Rectal smooth muscle tissue (tissue), 1 donor: Measurements from ENCODE around the gene FOXC2.

ENCODE experiments used
- H3K27ac ChIP-seq: one replicate; pipeline ENCODE4 v1.7.0; 2013; ENCODE audit warnings: low read depth, low read length, inconsistent platforms
- H3K27me3 ChIP-seq: one replicate; pipeline ENCODE4 v1.7.0; 2013; ENCODE audit warnings: low read length; ENCODE audit not compliant: control insufficient read depth, insufficient read depth
- H3K36me3 ChIP-seq: one replicate; pipeline ENCODE4 v1.7.0; 2013; ENCODE audit warnings: low read length; ENCODE audit not compliant: control insufficient read depth, insufficient read depth
- H3K4me1 ChIP-seq: one replicate; pipeline ENCODE4 v1.7.0; 2013; ENCODE audit warnings: low read length; ENCODE audit not compliant: control insufficient read depth, insufficient read depth
- H3K4me3 ChIP-seq: one replicate; pipeline ENCODE4 v1.7.0; 2013; ENCODE audit warnings: low read length
- H3K9ac ChIP-seq: one replicate; pipeline ENCODE4 v1.7.0; 2013; ENCODE audit warnings: low read length

Gene FOXC2

DNA sequence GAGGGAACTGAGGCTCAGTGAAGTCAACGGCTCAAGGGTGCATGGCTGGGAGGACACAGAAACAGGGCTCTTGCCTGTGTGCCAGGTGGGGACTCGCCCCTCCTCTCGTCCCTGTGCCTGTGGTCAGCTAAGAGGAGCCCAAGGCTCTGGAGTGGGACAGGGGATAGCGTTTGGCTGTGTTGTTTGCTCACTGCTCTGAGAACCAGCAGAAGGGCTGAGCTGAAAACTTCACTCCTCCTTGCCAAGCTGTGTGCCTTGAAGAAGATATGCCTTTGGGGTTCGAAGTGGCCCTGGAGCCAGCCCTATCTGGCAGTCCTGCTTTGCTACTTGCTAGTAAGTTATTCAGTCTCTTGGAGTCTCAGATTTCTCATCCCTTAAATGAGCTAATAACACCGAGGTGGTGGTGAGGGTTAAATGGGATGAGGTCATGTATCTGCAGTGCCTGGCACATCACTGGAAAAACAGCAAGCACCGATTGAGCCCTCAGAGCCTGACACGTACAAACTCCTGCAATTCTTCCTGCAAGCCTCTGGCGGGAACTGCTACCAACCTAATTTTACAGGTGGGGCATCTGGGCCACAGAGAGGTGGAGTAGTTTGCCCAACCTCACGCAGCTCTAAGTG, 29.5 kb downstream of the FOXC2 start:
- H3K4me1 ChIP-seq: no peaks in the 10 kb centered on the region
- H3K4me3 ChIP-seq: no peak overlapping the region
- peaks cover 23% of the 10 kb centered on the region for H3K27me3 ChIP-seq
- no peaks in the 10 kb centered on the region for H3K36me3 ChIP-seq
- H3K9ac ChIP-seq: no peak overlapping the region
- no peak overlapping the region for H3K27ac ChIP-seq

DNA sequence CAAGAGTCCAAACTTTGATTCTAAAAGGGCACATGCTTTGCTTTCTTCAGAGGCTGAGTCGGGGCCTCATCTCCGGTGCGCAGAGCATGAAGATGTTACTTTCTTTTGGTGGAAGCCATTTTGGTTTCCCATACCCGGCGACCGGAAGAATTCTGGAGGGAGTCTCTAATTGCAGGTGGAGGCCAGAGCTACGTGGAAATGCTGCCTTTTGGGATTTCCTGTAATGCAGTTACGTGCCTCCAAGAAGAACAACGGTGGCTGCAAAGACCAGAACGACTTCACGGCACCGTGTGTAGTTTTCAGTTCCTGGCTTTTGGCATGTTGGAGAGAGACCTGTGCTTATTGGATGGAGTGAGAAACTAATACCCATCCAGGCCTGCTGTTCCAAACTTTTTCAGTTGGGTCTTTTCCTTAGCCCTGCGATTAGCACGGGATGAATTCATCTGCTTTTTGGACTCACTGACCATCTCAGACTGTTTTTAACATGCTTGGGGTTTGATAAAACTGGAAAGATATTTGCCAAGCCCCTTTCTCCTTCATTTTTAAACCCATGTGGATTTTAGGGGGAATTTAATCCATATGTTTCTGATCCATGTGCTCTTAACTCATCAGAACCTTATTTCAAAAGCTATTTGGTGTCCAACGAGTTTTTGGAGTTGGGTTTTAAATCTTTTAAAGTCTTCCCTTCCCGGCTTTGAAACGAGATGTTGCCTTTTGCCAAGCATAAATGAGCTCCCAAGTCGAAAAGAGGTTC, 30.7 kb downstream of the FOXC2 start:
- H3K27ac ChIP-seq: no peak overlapping the region
- peaks cover 23% of the 10 kb centered on the region for H3K27me3 ChIP-seq
- H3K36me3 ChIP-seq: no peaks in the 10 kb centered on the region
- H3K4me1 ChIP-seq: no peaks in the 10 kb centered on the region
- no peak overlapping the region for H3K9ac ChIP-seq
- no peak overlapping the region for H3K4me3 ChIP-seq

DNA sequence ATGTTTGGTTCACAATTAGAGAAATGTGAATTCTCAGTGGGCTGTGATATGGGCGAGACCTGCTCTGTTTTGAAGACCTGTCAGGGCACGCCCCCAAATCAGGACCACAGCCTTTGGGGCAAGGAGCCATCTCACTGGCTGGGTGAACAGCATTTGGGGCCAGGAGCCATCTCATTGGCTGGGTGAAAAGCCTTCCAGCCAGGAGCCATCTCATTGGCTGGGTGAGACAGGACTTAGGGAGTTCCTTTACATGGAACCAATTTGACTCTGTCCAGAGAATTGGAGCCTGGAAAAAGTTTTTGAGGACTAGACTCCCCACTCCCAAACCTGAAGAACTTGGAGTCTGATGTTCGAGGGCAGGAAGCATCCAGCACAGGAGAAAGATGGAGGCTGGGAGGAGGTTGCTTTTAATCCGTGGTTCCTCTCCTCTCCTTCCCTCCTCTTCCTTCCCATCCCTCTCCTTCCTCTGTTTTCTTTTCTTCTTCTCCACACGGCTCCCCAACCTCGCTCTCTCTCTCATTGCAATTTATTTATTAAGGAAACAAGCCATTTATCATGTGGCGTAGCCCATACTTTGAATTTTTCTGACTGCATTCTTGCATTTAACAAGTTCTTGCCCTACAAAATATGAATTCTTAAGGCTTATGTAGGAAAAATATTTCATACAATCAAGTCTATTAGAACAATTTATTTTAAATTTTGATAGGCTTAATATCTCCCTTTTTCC, 31.4 kb downstream of the FOXC2 start:
- Histone ChIP-seq H3K27ac (no peak overlapping the region), H3K4me1 (no peaks in the 10 kb centered on the region), H3K36me3 (no peaks in the 10 kb centered on the region), H3K4me3 (no peak overlapping the region), H3K27me3 (peaks cover 21% of the 10 kb centered on the region), H3K9ac (no peak overlapping the region)

DNA sequence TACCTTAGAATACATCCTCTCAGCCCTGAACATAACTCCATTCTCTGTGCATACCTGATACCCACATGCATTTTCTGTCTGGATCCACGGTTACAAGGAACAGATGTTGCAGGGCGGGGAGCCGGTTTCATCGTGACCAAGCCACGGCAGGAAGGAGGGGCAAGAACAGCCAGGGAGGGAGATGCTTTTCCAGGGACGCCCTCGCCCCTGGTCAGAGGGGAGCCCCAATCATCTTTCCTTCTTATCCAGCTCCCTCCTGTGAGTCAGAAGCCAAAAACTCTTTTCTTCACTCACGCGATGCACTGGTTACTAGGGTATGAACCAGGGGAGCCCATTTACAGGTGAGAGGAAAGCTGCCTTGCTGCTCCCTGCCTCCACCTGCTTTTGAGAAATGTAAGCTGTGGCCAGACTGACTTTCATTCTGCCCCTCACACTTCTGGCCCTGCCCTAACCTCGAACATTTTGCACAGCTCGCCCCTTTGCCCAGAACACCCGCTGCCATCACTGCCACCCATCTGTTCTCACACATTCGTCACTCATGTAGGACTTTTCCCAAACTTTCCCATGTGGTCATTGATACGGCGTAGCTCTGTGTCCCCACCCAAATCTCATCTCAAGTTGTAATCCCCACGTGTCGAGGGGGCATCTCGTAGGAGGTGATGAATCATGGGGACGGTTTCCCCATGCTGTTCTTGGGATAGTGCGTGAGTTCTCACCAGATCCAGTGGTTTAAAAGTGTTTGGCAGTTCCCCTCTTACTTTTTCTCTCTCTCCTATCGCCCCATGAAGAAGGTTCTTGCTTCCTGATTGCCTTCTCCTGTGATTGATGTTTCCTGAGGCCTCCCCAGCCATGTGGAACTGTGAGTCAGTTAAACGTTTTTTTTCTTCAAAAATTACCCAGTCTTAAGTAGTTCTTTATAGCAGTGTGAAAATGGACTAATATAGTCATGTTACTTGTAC, 32.3 kb downstream of the FOXC2 start:
- Histone ChIP-seq H3K36me3 (no peaks in the 10 kb centered on the region), H3K27ac (no peak overlapping the region), H3K4me3 (no peak overlapping the region), H3K9ac (no peak overlapping the region), H3K27me3 (peaks cover 20% of the 10 kb centered on the region), H3K4me1 (no peaks in the 10 kb centered on the region)

DNA sequence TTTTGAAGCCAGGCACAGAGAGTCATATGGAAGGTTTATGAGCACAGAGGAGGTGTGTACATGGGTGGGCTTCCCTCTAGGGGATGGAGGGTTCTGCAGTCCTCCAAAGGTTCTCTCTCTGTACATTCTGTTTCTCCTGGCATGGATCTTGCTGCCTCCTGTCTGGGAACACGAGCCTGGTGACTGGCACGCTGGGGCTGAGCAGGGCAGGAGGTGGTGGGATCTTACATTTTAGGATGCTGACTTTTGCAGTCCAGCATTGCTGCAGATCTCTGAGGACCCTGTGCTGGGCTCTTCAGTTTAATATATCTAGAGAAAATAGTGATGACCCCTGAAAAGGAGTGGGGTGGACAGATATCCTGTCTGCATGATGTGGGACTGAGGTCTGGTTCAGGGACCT, 34.7 kb downstream of the FOXC2 start:
- Histone ChIP-seq H3K9ac (no peak overlapping the region), H3K4me3 (no peak overlapping the region), H3K27me3 (peaks cover 7% of the 10 kb centered on the region), H3K27ac (no peak overlapping the region), H3K4me1 (no peaks in the 10 kb centered on the region), H3K36me3 (no peaks in the 10 kb centered on the region)

DNA sequence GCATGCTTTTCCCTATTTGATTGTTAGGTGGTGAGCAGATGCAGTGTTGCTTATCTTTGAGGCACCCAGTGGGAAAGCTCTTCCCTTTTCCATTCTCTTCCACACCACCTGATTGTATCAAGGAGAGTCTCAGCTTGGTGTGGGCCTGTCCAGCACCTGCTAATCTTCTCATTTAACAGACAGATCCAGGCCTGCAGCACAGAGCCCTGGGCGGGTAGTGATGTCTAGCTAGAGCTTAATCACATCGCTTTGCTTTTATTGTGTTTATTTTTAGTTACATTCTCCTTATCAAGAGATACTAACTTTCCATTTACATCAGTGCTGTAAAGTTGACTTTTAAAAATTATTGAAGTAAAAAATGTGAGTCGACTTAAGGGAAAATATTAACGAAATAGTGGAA, 35.9 kb downstream of the FOXC2 start:
- Histone ChIP-seq H3K36me3 (no peaks in the 10 kb centered on the region), H3K27me3 (peaks cover 4% of the 10 kb centered on the region), H3K4me3 (no peak overlapping the region), H3K4me1 (no peaks in the 10 kb centered on the region), H3K27ac (no peak overlapping the region), H3K9ac (no peak overlapping the region)

DNA sequence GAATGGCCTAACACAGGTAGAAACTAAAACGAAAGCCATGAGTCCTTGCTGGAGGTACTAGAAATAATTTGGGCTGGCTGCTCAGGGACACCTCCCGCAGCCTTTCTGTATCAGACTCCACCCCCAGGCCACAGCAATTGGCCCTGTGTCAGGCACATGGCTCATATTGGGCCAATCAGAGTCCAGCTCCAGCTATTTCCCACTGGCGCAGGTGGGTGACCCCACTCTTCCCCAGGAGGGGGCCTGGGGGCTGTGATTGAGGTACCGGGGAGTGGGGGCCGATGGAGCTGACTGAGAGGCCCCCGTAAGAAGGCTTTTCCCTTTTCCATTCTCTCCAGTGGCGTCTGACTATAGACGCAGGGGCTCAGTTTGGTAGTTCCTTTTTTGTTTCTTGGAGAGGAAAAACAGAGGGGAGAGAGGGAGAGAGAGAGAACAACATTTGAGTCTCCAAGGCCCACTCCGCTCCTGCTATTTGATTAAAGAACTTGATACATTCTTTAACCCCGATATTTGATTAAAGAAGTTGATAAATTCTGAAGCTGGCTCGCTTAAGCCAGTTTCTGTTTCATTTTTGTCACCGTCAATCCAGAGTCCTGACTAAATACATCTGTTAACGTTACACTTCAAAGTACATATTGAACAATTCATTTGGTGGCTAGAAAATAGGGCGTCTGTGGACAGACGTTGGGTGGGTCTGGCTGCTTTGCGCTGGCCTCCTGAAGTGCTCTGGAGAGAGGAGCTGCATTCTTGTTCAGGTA, 38.0 kb downstream of the FOXC2 start:
- Histone ChIP-seq H3K36me3 (no peaks in the 10 kb centered on the region), H3K4me1 (no peaks in the 10 kb centered on the region), H3K27me3 (peaks cover 4% of the 10 kb centered on the region), H3K4me3 (peak overlapping the region; percentile 36), H3K9ac (no peak overlapping the region), H3K27ac (no peak overlapping the region)

DNA sequence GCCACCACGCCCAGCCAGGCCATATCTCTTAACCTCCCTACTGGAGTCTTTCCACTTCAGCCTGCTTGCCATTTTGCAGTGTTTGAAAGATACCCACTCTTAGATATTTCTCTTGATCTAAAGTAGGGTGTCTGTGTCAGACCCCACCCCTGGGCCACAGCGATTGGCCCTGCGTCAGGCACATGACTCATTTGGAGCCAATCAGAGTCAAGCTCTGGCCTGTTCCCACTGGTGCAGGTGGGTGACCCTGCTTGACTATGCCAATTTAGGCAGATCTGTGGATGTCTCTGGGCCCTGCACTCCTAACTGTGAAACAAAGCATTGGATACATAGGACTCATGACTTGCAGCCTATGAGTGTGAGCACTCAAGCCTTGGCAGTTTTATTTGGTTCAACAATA, 39.3 kb downstream of the FOXC2 start:
- Histone ChIP-seq H3K4me3 (no peak overlapping the region), H3K9ac (no peak overlapping the region), H3K27ac (no peak overlapping the region), H3K36me3 (no peaks in the 10 kb centered on the region), H3K4me1 (no peaks in the 10 kb centered on the region), H3K27me3 (peaks cover 4% of the 10 kb centered on the region)

DNA sequence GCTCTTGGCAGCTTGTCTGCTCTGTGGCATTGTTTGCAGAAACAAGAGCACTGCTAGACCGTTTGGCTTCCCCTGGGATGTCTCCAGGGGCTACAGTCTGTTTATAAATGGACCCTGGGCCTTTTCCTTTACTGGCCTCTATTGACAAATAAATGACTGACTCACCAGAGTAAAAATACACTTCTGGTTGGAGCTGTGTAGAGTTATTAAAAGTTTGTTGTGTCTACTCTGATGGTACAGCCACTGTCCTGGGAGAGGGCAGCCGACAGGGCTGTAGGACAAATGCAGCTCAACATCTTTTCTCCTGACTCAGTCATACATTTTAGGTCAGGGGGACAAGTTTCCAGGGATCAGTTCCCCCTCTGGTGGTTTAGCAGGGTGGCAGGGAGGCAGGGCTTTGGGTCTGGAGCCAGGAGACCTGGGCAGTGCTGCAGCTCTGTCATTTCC, 41.7 kb downstream of the FOXC2 start:
- no peak overlapping the region for H3K27ac ChIP-seq
- no peak overlapping the region for H3K9ac ChIP-seq
- no peaks in the 10 kb centered on the region for H3K36me3 ChIP-seq
- H3K27me3 ChIP-seq: no peaks in the 10 kb centered on the region
- no peaks in the 10 kb centered on the region for H3K4me1 ChIP-seq
- no peak overlapping the region for H3K4me3 ChIP-seq

DNA sequence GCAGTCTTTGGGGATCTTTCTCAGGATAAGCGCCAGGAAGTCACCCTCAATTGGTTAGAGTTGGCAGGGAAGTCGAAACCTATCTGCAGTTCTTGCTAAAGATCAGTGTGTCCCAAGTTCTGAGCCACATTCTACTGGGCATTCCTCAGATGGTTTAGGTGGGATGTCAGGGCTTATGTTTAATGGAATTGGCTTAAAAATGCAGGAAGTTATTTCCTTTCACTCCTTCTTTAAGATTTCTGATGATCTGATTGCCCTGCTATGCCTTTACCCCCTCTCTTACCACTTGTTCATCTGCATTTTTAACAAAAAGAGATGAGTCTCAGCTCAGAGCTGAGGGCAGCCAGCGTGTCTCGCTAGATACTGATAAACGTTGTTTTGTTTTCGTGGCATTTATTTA, 42.5 kb downstream of the FOXC2 start:
- Histone ChIP-seq H3K36me3 (no peaks in the 10 kb centered on the region), H3K27ac (no peak overlapping the region), H3K27me3 (no peaks in the 10 kb centered on the region), H3K9ac (no peak overlapping the region), H3K4me1 (no peaks in the 10 kb centered on the region), H3K4me3 (no peak overlapping the region)

DNA sequence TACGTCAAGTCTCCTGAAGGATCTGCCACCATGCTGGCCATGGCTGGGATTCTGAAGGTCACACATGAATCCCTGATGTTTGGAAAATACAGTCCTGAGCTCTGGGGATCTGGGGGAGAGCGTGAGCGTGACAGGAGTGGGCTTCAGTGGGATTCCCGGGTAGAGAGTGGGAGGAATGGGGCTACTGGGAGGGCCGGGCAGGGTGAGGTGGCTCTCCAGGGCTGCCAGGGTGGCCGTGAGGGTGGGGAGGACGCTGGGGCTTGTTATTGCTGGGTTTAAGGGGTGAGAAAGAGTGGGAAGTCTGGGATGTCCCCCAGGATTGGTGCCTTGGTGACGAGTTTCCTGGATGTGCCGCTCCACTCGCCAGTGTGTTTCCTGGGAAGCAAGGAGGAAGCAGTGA, 43.0 kb downstream of the FOXC2 start:
- no peaks in the 10 kb centered on the region for H3K27me3 ChIP-seq
- no peaks in the 10 kb centered on the region for H3K36me3 ChIP-seq
- H3K4me1 ChIP-seq: no peaks in the 10 kb centered on the region
- H3K4me3 ChIP-seq: no peak overlapping the region
- no peak overlapping the region for H3K9ac ChIP-seq
- no peak overlapping the region for H3K27ac ChIP-seq
